IPS-18a (cell line): ENCODE data around the gene FAM217A.
"Not testable (repeated sequence)": the region's sequence is repeated elsewhere in the genome, so short reads cannot be mapped to it uniquely, and the experiment has no call there.

Experiments
- H3K27ac ChIP-seq: one replicate; pipeline ENCODE4 v1.5.1; 2013; ENCODE audit warnings: low read length
- H3K27me3 ChIP-seq: one replicate; pipeline ENCODE4 v1.6.1; 2013; ENCODE audit warnings: mild to moderate bottlenecking, low read length; ENCODE audit not compliant: control insufficient read depth, insufficient read depth
- H3K36me3 ChIP-seq: one replicate; pipeline ENCODE4 v1.6.1; 2013; ENCODE audit warnings: low read depth, low read length; ENCODE audit not compliant: control insufficient read depth
- H3K4me1 ChIP-seq: one replicate; pipeline ENCODE4 v1.6.1; 2013; ENCODE audit warnings: low read depth, low read length; ENCODE audit not compliant: control insufficient read depth
- H3K4me3 ChIP-seq: one replicate; pipeline ENCODE4 v1.5.1; 2013; ENCODE audit warnings: low read length
- H3K9ac ChIP-seq: one replicate; pipeline ENCODE4 v1.6.1; 2013; ENCODE audit warnings: mild to moderate bottlenecking, low read length, moderate library complexity
- H3K9me3 ChIP-seq: one replicate; pipeline ENCODE4 v1.6.1; 2013; ENCODE audit warnings: low read depth, low read length; ENCODE audit not compliant: control insufficient read depth

Gene FAM217A, protein sequence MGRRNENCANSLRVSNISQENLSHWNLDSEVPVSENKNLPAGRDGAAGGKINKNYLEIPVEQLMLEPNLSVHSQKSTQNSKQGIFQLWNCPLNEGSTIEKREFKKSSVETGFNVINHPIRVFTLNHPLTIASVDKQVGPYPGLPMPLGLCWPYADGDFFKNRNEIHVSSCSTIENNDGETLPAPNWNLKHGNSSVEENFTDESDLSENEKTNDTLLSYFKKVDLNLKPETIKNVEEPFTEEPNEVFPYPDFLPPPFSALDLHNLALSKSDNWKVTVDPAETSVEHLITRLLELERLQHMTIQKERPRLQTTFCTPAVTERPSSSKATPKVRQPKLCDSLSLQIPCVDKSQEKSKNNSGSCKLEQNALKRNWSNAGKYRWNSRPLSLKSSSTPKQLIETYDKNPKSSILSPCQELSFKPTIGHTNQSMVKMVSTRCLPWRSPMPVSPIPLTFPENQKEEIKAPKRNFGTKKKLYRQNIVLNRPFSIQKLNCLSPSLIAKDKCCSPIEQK

DNA sequence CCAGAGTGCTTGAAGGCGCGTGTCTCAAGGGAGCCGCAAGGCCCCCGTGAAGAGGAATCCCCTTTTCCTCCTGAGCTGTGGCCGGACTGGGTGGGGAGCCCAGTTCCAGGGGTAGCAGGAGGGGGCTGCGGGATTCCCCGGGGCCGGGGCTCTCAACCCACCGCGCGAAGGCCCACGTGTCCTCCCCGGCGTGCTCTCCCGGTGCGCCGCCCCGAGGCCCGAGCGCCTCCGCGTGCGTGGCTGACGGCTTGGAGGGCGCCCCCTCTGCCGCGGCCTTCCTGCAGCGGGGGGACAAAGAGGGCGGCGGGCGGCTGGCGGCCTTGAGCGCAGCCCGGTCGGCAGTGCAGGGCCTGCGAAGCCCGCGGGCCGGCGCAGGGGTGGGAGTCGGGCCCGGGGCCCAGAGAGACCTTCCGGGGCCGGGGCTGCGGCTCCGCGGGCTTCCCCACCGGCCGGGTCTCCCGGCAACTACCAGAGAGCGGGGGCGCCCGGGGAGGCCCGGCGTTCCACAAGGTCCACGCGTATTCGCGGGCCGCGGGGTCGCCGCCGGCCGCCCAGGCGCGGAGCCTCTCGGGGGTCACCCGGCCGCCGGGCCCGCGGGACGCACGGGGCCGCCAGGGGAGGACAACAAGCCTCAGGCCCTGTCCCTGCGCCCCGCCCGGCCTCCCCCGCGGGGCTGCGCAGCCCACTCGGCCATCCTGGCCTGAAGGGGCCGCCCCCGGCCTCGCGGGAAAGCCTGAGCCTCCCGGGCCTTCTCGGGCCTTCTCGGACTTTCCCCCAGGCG, at the start of gene FAM217A:
Gene FAM217A (minus strand): TSS at position 447 of the 781 bp plus-strand sequence. CDS start 1,723 bp downstream, outside the sequence.
- Histone ChIP-seq H3K36me3 (no peaks in the 10 kb centered on the region), H3K9ac (no peak within 1 kb of the TSS), H3K27me3 (no peaks in the 10 kb centered on the region), H3K4me1 (no peaks in the 10 kb centered on the region), H3K9me3 (no peaks in the 10 kb centered on the region), H3K4me3 (no peak within 1 kb of the TSS), H3K27ac (no peak within 1 kb of the TSS)

GRCh38 chr6:4128072-4128471, 49.1 kb upstream of the FAM217A start:
- no peaks in the 10 kb centered on the region for H3K9me3 ChIP-seq
- H3K9ac ChIP-seq = no peak overlapping the region
- peaks cover under 1% of the 10 kb centered on the region for H3K4me1 ChIP-seq
- no peaks in the 10 kb centered on the region for H3K27me3 ChIP-seq
- H3K27ac ChIP-seq = no peak overlapping the region
- no peak overlapping the region for H3K4me3 ChIP-seq
- H3K36me3 ChIP-seq = peaks cover 60% of the 10 kb centered on the region

DNA sequence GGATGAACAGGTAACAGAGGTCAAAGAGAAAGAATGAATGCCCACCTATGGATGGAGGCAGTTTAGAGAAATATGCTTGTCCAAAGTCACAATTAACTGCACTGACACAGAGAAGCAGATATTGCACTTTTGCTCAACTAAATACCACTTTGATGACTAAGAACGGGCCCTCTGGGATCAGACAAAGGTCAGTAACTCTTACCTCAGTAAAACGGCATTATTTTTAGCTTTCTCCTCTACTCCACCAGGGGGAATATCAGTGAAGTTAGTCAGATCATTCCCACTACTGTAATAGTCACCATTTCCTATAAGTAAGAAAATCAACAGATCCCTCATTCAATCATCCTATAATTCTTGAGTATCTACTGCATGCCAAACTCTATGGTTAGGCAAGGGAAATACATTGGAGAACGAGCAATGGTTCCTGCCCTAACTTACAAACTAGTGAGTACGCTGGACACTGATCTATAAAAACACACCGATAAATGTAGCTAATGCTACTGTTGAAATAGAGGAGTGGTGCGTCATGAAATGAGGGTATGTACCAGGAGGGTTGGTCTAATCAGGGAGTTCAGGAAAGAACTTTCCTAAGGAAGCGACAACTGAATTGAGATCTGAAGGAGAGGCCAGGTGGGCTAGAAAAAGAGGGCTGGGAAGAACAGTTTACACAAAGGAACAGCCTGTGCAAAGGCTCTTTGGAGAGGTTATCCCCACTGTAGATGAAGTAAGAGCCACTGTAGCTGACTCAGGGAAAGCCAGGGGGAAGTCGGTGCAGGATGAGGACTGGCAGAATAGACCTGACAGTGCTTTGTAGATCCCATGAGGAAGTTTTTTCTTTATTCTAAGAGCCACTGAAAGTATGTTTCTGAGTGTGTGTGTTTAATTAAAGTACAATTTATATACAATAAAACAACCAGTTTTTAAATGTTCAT, 47.3 kb upstream of the FAM217A start:
- H3K27me3 ChIP-seq = no peaks in the 10 kb centered on the region
- no peak overlapping the region for H3K4me3 ChIP-seq
- H3K9ac ChIP-seq = no peak overlapping the region
- H3K4me1 ChIP-seq = no peaks in the 10 kb centered on the region
- H3K36me3 ChIP-seq = peaks cover 56% of the 10 kb centered on the region
- no peaks in the 10 kb centered on the region for H3K9me3 ChIP-seq
- H3K27ac ChIP-seq = no peak overlapping the region

- no peaks in the 10 kb centered on the region for H3K27me3 ChIP-seq
- H3K27ac ChIP-seq = no peak overlapping the region
- H3K4me1 ChIP-seq = no peaks in the 10 kb centered on the region
- no peak overlapping the region for H3K4me3 ChIP-seq
- peaks cover 59% of the 10 kb centered on the region for H3K36me3 ChIP-seq
- H3K9ac ChIP-seq = no peak overlapping the region
- no peaks in the 10 kb centered on the region for H3K9me3 ChIP-seq
Measured at GRCh38 chr6:4125500-4125899, 46.6 kb upstream of the FAM217A start.

- no peaks in the 10 kb centered on the region for H3K27me3 ChIP-seq
- H3K9me3 ChIP-seq = no peaks in the 10 kb centered on the region
- H3K4me3 ChIP-seq = no peak overlapping the region
- no peaks in the 10 kb centered on the region for H3K4me1 ChIP-seq
- no peak overlapping the region for H3K27ac ChIP-seq
- H3K9ac ChIP-seq = no peak overlapping the region
- peaks cover 55% of the 10 kb centered on the region for H3K36me3 ChIP-seq
Measured at GRCh38 chr6:4124351-4124750, 45.4 kb upstream of the FAM217A start.

DNA sequence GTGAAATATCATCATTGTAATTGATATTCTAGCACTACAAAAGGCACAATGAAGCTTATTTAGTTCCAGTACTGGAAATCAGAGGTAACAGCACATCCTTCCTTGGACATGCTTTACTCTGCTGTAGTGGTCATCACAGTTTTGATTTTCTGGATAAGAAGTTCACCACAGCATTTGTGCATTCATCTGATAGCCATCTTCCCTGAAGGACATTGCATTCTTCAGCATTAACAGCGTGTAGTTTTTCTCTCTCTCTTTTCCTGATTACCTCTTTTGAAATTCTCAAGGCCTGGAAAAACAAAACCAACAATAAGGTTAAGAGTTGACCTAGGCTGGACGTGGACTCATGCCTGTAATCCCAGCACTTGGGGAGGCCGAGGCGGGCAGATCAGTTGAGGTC, 36.8 kb upstream of the FAM217A start:
- Histone ChIP-seq H3K4me1 (no peaks in the 10 kb centered on the region), H3K27ac (no peak overlapping the region), H3K9me3 (no peaks in the 10 kb centered on the region), H3K4me3 (no peak overlapping the region), H3K27me3 (no peaks in the 10 kb centered on the region), H3K36me3 (peaks cover 45% of the 10 kb centered on the region), H3K9ac (no peak overlapping the region)

DNA sequence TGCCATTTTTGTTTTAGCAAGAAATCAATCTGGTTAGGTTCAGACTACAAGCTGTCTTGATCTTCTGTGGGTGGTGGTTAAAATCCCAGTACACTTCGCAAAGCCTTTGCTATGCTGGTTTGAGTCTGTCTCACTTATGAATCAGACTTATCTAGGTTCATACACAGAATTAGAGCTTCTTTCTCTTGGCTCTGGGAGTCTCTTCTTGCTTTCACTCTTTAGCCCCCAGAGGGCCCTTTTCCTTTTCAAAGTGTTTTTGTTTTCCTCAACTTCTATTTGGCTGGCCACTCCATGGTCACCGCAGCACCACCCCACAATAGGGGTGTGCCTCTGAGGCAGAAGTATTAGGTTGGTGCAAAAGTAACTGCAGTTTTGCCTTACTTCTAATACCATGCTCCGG, 35.2 kb upstream of the FAM217A start:
- no peak overlapping the region for H3K9ac ChIP-seq
- no peaks in the 10 kb centered on the region for H3K4me1 ChIP-seq
- no peak overlapping the region for H3K27ac ChIP-seq
- H3K36me3 ChIP-seq = peaks cover 33% of the 10 kb centered on the region
- H3K9me3 ChIP-seq = no peaks in the 10 kb centered on the region
- no peak overlapping the region for H3K4me3 ChIP-seq
- H3K27me3 ChIP-seq = no peaks in the 10 kb centered on the region

GRCh38 chr6:4113649-4114048, 34.7 kb upstream of the FAM217A start:
- no peaks in the 10 kb centered on the region for H3K9me3 ChIP-seq
- H3K4me3 ChIP-seq = no peak overlapping the region
- H3K27me3 ChIP-seq = no peaks in the 10 kb centered on the region
- H3K9ac ChIP-seq = no peak overlapping the region
- H3K4me1 ChIP-seq = no peaks in the 10 kb centered on the region
- H3K36me3 ChIP-seq = peaks cover 30% of the 10 kb centered on the region
- H3K27ac ChIP-seq = no peak overlapping the region

- no peaks in the 10 kb centered on the region for H3K4me1 ChIP-seq
- H3K9ac ChIP-seq = no peak overlapping the region
- H3K36me3 ChIP-seq = peaks cover 23% of the 10 kb centered on the region
- H3K4me3 ChIP-seq = no peak overlapping the region
- no peaks in the 10 kb centered on the region for H3K9me3 ChIP-seq
- no peak overlapping the region for H3K27ac ChIP-seq
- H3K27me3 ChIP-seq = no peaks in the 10 kb centered on the region
Measured at GRCh38 chr6:4112366-4112765, 33.4 kb upstream of the FAM217A start.

DNA sequence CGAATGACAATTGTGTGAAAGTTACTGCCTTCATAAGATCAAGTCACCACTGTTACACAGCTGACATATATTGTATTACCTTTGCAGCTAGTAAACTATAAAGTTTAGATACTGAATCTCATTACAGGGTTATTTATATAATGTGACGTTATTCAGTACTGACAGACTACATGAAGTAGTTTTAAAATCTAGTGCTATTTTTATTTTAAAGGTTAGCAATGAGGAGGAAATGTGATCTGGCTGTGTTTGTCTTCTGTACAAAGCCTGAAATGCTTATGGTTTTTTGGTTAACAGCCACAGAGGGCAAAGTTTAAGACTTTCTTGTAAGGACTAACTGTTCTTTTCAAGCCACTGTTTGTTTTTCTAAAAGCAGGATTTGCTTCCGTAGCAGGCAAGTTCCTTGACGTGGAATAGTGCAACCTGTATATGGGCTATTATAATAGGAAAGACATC, 30.5 kb upstream of the FAM217A start:
- not testable (repeated sequence) for H3K36me3 ChIP-seq, H3K4me3 ChIP-seq, H3K9ac ChIP-seq, H3K27me3 ChIP-seq, H3K4me1 ChIP-seq, H3K27ac ChIP-seq, H3K9me3 ChIP-seq

- Histone ChIP-seq H3K9ac (no peak overlapping the region), H3K27ac (no peak overlapping the region), H3K36me3 (no peaks in the 10 kb centered on the region), H3K4me3 (no peak overlapping the region), H3K9me3 (no peaks in the 10 kb centered on the region), H3K27me3 (no peaks in the 10 kb centered on the region), H3K4me1 (no peaks in the 10 kb centered on the region)
Measured at GRCh38 chr6:4108561-4109093, 29.7 kb upstream of the FAM217A start.
